GM18507 (cell line): ENCODE measurements around the gene SIK2.
"Not testable (repeated sequence)": the region's sequence is repeated elsewhere in the genome, so short reads cannot be mapped to it uniquely, and the experiment has no call there.

Experiments
- DNase-seq: peaks from one replicate; pipeline ENCODE4 v3.0.0; 2011; ENCODE audit warnings: low read depth; ENCODE audit not compliant: insufficient read length; ENCODE audit errors: extremely low spot score
- FAIRE-seq: peaks from 2 replicates; lab custom pipeline; 2011; peaks lifted over from hg19 to GRCh38; lab: Jason Lieb, UNC

Gene SIK2

GRCh38 chr11:111644922-111645321 is 42.7 kb downstream of the SIK2 start:
- FAIRE-seq (no peak), DNase-seq (no peak)

GRCh38 chr11:111645657-111646316 is 43.5 kb downstream of the SIK2 start:
- DNase-seq (no peak), FAIRE-seq (no peak)

GRCh38 chr11:111651336-111651735 is 49.1 kb downstream of the SIK2 start:
- FAIRE-seq, DNase-seq: not testable (repeated sequence)

- no peak for FAIRE-seq
- DNase-seq: no peak
Observed at GRCh38 chr11:111652184-111652583, 49.9 kb downstream of the SIK2 start.

- DNase-seq (no peak), FAIRE-seq (no peak)
Observed at GRCh38 chr11:111654601-111655000, 52.4 kb downstream of the SIK2 start.

- DNase-seq (no peak), FAIRE-seq (no peak)
Observed at GRCh38 chr11:111655924-111656323, 53.7 kb downstream of the SIK2 start.

GRCh38 chr11:111657905-111658304 is 55.7 kb downstream of the SIK2 start:
- DNase-seq, FAIRE-seq: not testable (repeated sequence)

GRCh38 chr11:111658493-111658892 is 56.2 kb downstream of the SIK2 start:
- FAIRE-seq, DNase-seq: not testable (repeated sequence)

- no peak for FAIRE-seq
- no peak for DNase-seq
Observed at GRCh38 chr11:111659201-111660115, 57.2 kb downstream of the SIK2 start.

GRCh38 chr11:111660822-111661221 is 58.6 kb downstream of the SIK2 start:
- FAIRE-seq: no peak
- DNase-seq: no peak

GRCh38 chr11:111663820-111664219 is 61.6 kb downstream of the SIK2 start:
- no peak for DNase-seq
- no peak for FAIRE-seq

GRCh38 chr11:111665777-111666176 is 63.5 kb downstream of the SIK2 start:
- no peak for DNase-seq
- no peak for FAIRE-seq

GRCh38 chr11:111668980-111669379 is 66.7 kb downstream of the SIK2 start:
- FAIRE-seq: no peak

GRCh38 chr11:111671383-111671782 is 69.1 kb downstream of the SIK2 start:
- no peak for FAIRE-seq
- DNase-seq: no peak

More at GRCh38 chr11:111668980-111669379, 66.7 kb downstream of the SIK2 start:
- no peak for DNase-seq

- DNase-seq (no peak), FAIRE-seq (no peak)
Observed at GRCh38 chr11:111672949-111673348, 70.7 kb downstream of the SIK2 start.

- DNase-seq (no peak), FAIRE-seq (no peak)
Observed at GRCh38 chr11:111674941-111675340, 72.7 kb downstream of the SIK2 start.

- FAIRE-seq (no peak), DNase-seq (no peak)
Observed at GRCh38 chr11:111675891-111676290, 73.6 kb downstream of the SIK2 start.

GRCh38 chr11:111676878-111677585 is 74.8 kb downstream of the SIK2 start:
- DNase-seq (no peak), FAIRE-seq (no peak)

- no peak for DNase-seq
- no peak for FAIRE-seq
Observed at GRCh38 chr11:111680486-111681175, 78.4 kb downstream of the SIK2 start.

- DNase-seq (no peak), FAIRE-seq (no peak)
Observed at GRCh38 chr11:111683806-111684205, 81.6 kb downstream of the SIK2 start.
